ENCODE measurements around the gene APIP.
"Not testable (repeated sequence)": the region's sequence is repeated elsewhere in the genome, so short reads cannot be mapped to it uniquely, and the experiment has no call there.

Gene APIP

GRCh38 chr11:34924714-34925113, 8.5 kb upstream of the APIP start:
- no peak for DNase-seq

- DNase-seq = no peak
Observed at GRCh38 chr11:34921156-34921555, 5.0 kb upstream of the APIP start.

- DNase-seq = no peak
Observed at GRCh38 chr11:34916843-34917770, 928 bp upstream of the APIP start.

- no peak for DNase-seq
Observed at GRCh38 chr11:34915136-34916014, 804 bp downstream of the APIP start.

GRCh38 chr11:34913556-34913955, 2.6 kb downstream of the APIP start:
- not testable (repeated sequence) for DNase-seq

- no peak for DNase-seq
Observed at GRCh38 chr11:34911676-34912075, 4.5 kb downstream of the APIP start.

GRCh38 chr11:34910817-34911216, 5.4 kb downstream of the APIP start:
- no peak for DNase-seq

GRCh38 chr11:34909955-34910354, 6.2 kb downstream of the APIP start:
- no peak for DNase-seq

- DNase-seq = no peak
Observed at GRCh38 chr11:34909415-34909814, 6.8 kb downstream of the APIP start.

GRCh38 chr11:34907934-34908593, 8.1 kb downstream of the APIP start:
- DNase-seq = no peak

- no peak for DNase-seq
Observed at GRCh38 chr11:34905666-34906065, 10.5 kb downstream of the APIP start.

GRCh38 chr11:34904421-34904955, 11.7 kb downstream of the APIP start:
- DNase-seq = no peak

- no peak for DNase-seq
Observed at GRCh38 chr11:34899633-34900016, 16.6 kb downstream of the APIP start.

GRCh38 chr11:34898474-34898873, 17.7 kb downstream of the APIP start:
- DNase-seq = no peak

GRCh38 chr11:34897171-34897870, 18.9 kb downstream of the APIP start:
- DNase-seq = no peak

- DNase-seq = not testable (repeated sequence)
Observed at GRCh38 chr11:34896191-34896590, 20.0 kb downstream of the APIP start.

GRCh38 chr11:34893416-34893815, 22.8 kb downstream of the APIP start:
- DNase-seq = no peak

GRCh38 chr11:34891611-34892010, 24.6 kb downstream of the APIP start:
- no peak for DNase-seq

- no peak for DNase-seq
Observed at GRCh38 chr11:34890812-34891211, 25.4 kb downstream of the APIP start.

- DNase-seq = no peak
Observed at GRCh38 chr11:34890089-34890488, 26.1 kb downstream of the APIP start.

GRCh38 chr11:34887260-34887659, 28.9 kb downstream of the APIP start:
- no peak for DNase-seq

GRCh38 chr11:34886609-34887008, 29.6 kb downstream of the APIP start:
- no peak for DNase-seq

All from activated T-cell treated with anti-CD3 and anti-CD28 coated beads, Interleukin-2, amount 50 U/mL, for 1 hour (primary cell).